Gastroesophageal sphincter (tissue), 3 donors: Measurements from ENCODE around the gene VPS41.

Experiments
- POLR2AphosphoS5 ChIP-seq: sonication (generic); formaldehyde crosslinking; IDR thresholded peaks from one replicate; pipeline ENCODE4 v1.6.1; 2017; ENCODE audit warnings: antibody characterized with exemption
- TF ChIP-seq, protein P1 (sequence below), 4 experiments: fragments of 200-600 bp in 2 of 4; fragments of 450-650 bp in 2 of 4; sonication (generic) in 1 of 4; IDR thresholded peaks; one replicate each; pipeline ENCODE4 v1.5.1; 2017 to 2019; ENCODE audit warnings: antibody characterized with exemption in 4 of 4, mild to moderate bottlenecking in 2 of 4, moderate library complexity in 2 of 4

- TF ChIP-seq, protein P1, sequence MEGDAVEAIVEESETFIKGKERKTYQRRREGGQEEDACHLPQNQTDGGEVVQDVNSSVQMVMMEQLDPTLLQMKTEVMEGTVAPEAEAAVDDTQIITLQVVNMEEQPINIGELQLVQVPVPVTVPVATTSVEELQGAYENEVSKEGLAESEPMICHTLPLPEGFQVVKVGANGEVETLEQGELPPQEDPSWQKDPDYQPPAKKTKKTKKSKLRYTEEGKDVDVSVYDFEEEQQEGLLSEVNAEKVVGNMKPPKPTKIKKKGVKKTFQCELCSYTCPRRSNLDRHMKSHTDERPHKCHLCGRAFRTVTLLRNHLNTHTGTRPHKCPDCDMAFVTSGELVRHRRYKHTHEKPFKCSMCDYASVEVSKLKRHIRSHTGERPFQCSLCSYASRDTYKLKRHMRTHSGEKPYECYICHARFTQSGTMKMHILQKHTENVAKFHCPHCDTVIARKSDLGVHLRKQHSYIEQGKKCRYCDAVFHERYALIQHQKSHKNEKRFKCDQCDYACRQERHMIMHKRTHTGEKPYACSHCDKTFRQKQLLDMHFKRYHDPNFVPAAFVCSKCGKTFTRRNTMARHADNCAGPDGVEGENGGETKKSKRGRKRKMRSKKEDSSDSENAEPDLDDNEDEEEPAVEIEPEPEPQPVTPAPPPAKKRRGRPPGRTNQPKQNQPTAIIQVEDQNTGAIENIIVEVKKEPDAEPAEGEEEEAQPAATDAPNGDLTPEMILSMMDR (IDR thresholded peaks at IDR 0.05), result no peak
- TF ChIP-seq POLR2AphosphoS5, result no peak
Observed at GRCh38 chr7:38757931-38758330, 151.1 kb downstream of the VPS41 start.
